SK-N-MC (cell line): ENCODE data around the gene MREG.

Source experiments
- EZH2 ChIP-seq: fragments of 200-600 bp; sonication (generic); IDR thresholded peaks from one replicate; pipeline ENCODE4 v1.6.1; 2017; ENCODE audit warnings: antibody characterized with exemption
- POLR2AphosphoS5 ChIP-seq: IDR thresholded peaks from 2 replicates; pipeline ENCODE4 v1.6.1; 2012; ENCODE audit warnings: mild to moderate bottlenecking, low read depth, low read length, borderline replicate concordance

- no peak for TF ChIP-seq EZH2
- no peak for TF ChIP-seq POLR2AphosphoS5
These were observed 111.6 kb downstream of the MREG start for GRCh38 chr2:215901796-215902195.
